Fibroblast of pulmonary artery (primary cell): ENCODE measurements around the gene TICAM1.

Source experiments
- DNase-seq: peaks from one replicate; pipeline ENCODE4 v3.0.0-alpha.2; 2010; ENCODE audit warnings: low read depth
- H3K4me3 ChIP-seq: replicated peaks from 2 replicates; pipeline ENCODE4 v1.5.1; 2011; ENCODE audit warnings: low read depth, mild to moderate bottlenecking, control low read depth, low read length, moderate library complexity
- TF ChIP-seq, protein P1 (sequence below): IDR thresholded peaks from 2 replicates; pipeline ENCODE4 v1.5.1; 2011; ENCODE audit warnings: mild to moderate bottlenecking, control low read depth, low read length, inconsistent platforms; ENCODE audit errors: missing control alignments

Gene TICAM1

DNA sequence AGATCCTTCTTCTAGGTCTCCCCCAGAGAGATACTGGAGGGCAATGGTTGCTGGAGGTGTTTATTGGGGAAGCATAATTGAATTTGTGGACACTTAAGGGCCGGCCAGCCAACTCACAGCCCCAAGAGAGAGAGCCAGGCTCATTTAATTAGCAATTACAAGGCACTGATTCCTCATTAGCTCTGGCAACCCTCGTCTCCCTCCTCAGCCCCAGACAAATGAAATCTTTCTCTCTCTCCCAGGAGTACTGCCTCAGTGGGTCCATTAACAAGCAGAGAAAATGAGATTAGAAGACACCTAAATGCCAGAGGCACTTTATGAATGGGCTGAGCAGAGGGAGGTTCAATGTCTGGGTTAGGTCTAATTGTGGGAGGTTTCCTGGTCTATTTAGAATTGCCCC lies 58.9 kb downstream of the TICAM1 start:
- TF ChIP-seq, protein P1, sequence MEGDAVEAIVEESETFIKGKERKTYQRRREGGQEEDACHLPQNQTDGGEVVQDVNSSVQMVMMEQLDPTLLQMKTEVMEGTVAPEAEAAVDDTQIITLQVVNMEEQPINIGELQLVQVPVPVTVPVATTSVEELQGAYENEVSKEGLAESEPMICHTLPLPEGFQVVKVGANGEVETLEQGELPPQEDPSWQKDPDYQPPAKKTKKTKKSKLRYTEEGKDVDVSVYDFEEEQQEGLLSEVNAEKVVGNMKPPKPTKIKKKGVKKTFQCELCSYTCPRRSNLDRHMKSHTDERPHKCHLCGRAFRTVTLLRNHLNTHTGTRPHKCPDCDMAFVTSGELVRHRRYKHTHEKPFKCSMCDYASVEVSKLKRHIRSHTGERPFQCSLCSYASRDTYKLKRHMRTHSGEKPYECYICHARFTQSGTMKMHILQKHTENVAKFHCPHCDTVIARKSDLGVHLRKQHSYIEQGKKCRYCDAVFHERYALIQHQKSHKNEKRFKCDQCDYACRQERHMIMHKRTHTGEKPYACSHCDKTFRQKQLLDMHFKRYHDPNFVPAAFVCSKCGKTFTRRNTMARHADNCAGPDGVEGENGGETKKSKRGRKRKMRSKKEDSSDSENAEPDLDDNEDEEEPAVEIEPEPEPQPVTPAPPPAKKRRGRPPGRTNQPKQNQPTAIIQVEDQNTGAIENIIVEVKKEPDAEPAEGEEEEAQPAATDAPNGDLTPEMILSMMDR, result no peak
- DNase-seq, result no peak
- no peak overlapping the region for H3K4me3 ChIP-seq

GRCh38 chr19:4768934-4769777 lies 62.4 kb downstream of the TICAM1 start:
- H3K4me3 ChIP-seq, result no peak overlapping the region
- peak; percentile 92 for DNase-seq
- TF ChIP-seq, protein P1, result no peak
